ENCODE data around the gene BOD1L2.

- no peak for TF ChIP-seq POLR2A (IDR thresholded peaks at IDR 0.05)
- TF ChIP-seq, protein P1, sequence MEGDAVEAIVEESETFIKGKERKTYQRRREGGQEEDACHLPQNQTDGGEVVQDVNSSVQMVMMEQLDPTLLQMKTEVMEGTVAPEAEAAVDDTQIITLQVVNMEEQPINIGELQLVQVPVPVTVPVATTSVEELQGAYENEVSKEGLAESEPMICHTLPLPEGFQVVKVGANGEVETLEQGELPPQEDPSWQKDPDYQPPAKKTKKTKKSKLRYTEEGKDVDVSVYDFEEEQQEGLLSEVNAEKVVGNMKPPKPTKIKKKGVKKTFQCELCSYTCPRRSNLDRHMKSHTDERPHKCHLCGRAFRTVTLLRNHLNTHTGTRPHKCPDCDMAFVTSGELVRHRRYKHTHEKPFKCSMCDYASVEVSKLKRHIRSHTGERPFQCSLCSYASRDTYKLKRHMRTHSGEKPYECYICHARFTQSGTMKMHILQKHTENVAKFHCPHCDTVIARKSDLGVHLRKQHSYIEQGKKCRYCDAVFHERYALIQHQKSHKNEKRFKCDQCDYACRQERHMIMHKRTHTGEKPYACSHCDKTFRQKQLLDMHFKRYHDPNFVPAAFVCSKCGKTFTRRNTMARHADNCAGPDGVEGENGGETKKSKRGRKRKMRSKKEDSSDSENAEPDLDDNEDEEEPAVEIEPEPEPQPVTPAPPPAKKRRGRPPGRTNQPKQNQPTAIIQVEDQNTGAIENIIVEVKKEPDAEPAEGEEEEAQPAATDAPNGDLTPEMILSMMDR (IDR thresholded peaks at IDR 0.05), result no peak
Observed at GRCh38 chr18:57149531-57149930, 2.6 kb downstream of the BOD1L2 start.

Data from lower leg skin (tissue), 3 donors.